Inflammatory macrophage treated with lipopolysaccharide for 1 hour (primary cell): ENCODE measurements around the gene DOCK4.
A peak's percentile ranks its signal among the peaks of the same experiment; 100 is the strongest.
"Not testable (repeated sequence)": the region's sequence is repeated elsewhere in the genome, so short reads cannot be mapped to it uniquely, and the experiment has no call there.

Experiments
- DNase-seq, 2 donors: peaks; one replicate each; pipeline ENCODE4 v3.0.0-alpha.2; 2020 to 2022

Gene DOCK4

GRCh38 chr7:112132051-112132694 is 74.0 kb downstream of the DOCK4 start:
- no peak for DNase-seq

GRCh38 chr7:112130729-112131410 is 75.3 kb downstream of the DOCK4 start:
- DNase-seq: no peak

GRCh38 chr7:112129655-112130323 is 76.4 kb downstream of the DOCK4 start:
- DNase-seq: no peak

GRCh38 chr7:112128461-112129425 is 77.5 kb downstream of the DOCK4 start:
- DNase-seq: not testable (repeated sequence)

- not testable (repeated sequence) for DNase-seq
These were observed 78.2 kb downstream of the DOCK4 start for GRCh38 chr7:112128041-112128440.

- no peak for DNase-seq
These were observed 80.9 kb downstream of the DOCK4 start for GRCh38 chr7:112125250-112125649.

- peak; percentile 92 to 93 for DNase-seq
These were observed 82.0 kb downstream of the DOCK4 start for GRCh38 chr7:112124061-112124766.

GRCh38 chr7:112122798-112123197 is 83.4 kb downstream of the DOCK4 start:
- DNase-seq: no peak

GRCh38 chr7:112122144-112122543 is 84.1 kb downstream of the DOCK4 start:
- DNase-seq: no peak

GRCh38 chr7:112121318-112121717 is 84.9 kb downstream of the DOCK4 start:
- DNase-seq: peak in 1 of 2 donors; percentile 52

- DNase-seq: peak; percentile 86 to 98
These were observed 85.4 kb downstream of the DOCK4 start for GRCh38 chr7:112120696-112121217.

- DNase-seq: no peak
These were observed 87.3 kb downstream of the DOCK4 start for GRCh38 chr7:112118581-112119566.

- no peak for DNase-seq
These were observed 89.3 kb downstream of the DOCK4 start for GRCh38 chr7:112116894-112117293.

GRCh38 chr7:112116358-112116757 is 89.8 kb downstream of the DOCK4 start:
- DNase-seq: no peak

GRCh38 chr7:112115880-112116279 is 90.3 kb downstream of the DOCK4 start:
- DNase-seq: no peak

GRCh38 chr7:112113913-112114575 is 92.2 kb downstream of the DOCK4 start:
- DNase-seq: peak in 1 of 2 donors; percentile 43

- DNase-seq: peak; percentile 96 to 98
These were observed 93.4 kb downstream of the DOCK4 start for GRCh38 chr7:112112822-112113255.

- DNase-seq: no peak
These were observed 95.5 kb downstream of the DOCK4 start for GRCh38 chr7:112110651-112111050.

GRCh38 chr7:112110175-112110574 is 96.0 kb downstream of the DOCK4 start:
- no peak for DNase-seq

- peak; percentile 64 to 81 for DNase-seq
These were observed 97.2 kb downstream of the DOCK4 start for GRCh38 chr7:112108981-112109380.
